ENCODE data around the gene FPGS. TPM values are rescaled to one million over a fixed set of nuclear protein-coding genes. Genes with fewer than 3 reads are reported as not detected.

Gene FPGS
- total and polyA plus RNA-seq, 2 donors (not counting 1 experiment from before 2014, with no cell fraction given), result 103 to 136 TPM

- ChIA-PET POLR2A (interaction anchor here (0.8 kb wide), 1 partner anchor 24 kb away, joined by 4 read pairs; no protein-coding TSS in a partner anchor), CTCF (interaction anchor here (0.7 kb wide), 1 partner anchor 9 kb away, joined by 3 read pairs; no protein-coding TSS in a partner anchor)
- Mint-ChIP-seq H3K27me3 (no peaks in the 10 kb centered on the region), H3K27ac (no peak overlapping the region), H3K9me3 (ENCODE audit: insufficient read depth) (no peaks in the 10 kb centered on the region), H3K4me3 (no peak overlapping the region), H3K4me1 (peaks cover 5% of the 10 kb centered on the region)
- intact Hi-C loops (cut with micrococcal nuclease), result no loop called here
- Histone ChIP-seq H4K20me1 (ENCODE audit: control insufficient read depth, insufficient read depth, low read length, poor library complexity, severe bottlenecking) (no peaks in the 10 kb centered on the region), H2AFZ (ENCODE audit: insufficient read depth, low read depth, low read length, poor library complexity, severe bottlenecking) (no peak overlapping the region), H3K27ac (ENCODE audit: low read length in 2 of 2) (no peak overlapping the region), H3K9me3 (ENCODE audit: control extremely low read depth in 1 of 3, control insufficient read depth in 2 of 3, insufficient read depth in 1 of 3, low read length in 2 of 3) (no peaks in the 10 kb centered on the region), H3K27me3 (replicated peaks in 1 of 4; ENCODE audit: control extremely low read depth in 1 of 4, control insufficient read depth in 3 of 4, insufficient read depth in 4 of 4, low read length in 3 of 4) (no peaks in the 10 kb centered on the region), H3K4me1 (ENCODE audit: control insufficient read depth in 2 of 2, insufficient read depth in 2 of 2, low read length in 2 of 2) (peaks cover 5 to 12% of the 10 kb centered on the region in 2 donors), H3K4me3 (ENCODE audit: control extremely low read depth in 1 of 5, extremely low read depth in 1 of 5, insufficient read depth in 1 of 5, low read depth in 2 of 5, low read length in 4 of 5) (no peak overlapping the region), H3K79me2 (ENCODE audit: control insufficient read depth, insufficient read depth, low read length) (peaks cover 4% of the 10 kb centered on the region), H3K9ac (ENCODE audit: low read length) (no peak overlapping the region), H3K4me2 (replicated peaks; ENCODE audit: low read depth, low read length, poor library complexity, severe bottlenecking) (no peak overlapping the region), H3K36me3 (replicated peaks in 1 of 2; ENCODE audit: control extremely low read depth in 1 of 2, control insufficient read depth in 1 of 2, extremely low read depth in 1 of 2, insufficient read depth in 2 of 2, low read length in 1 of 2) (peaks cover 0 to 2% of the 10 kb centered on the region in 2 experiments)
- 70% methylated on average over 3 of the region's 7 CpGs for WGBS (ENCODE audit: insufficient coverage)
- TF ChIP-seq EZH2 (IDR thresholded peaks at IDR 0.05; ENCODE audit: borderline replicate concordance, insufficient read depth, low read depth, low read length, poor library complexity, severe bottlenecking) (no peak), CTCF (IDR thresholded peaks at IDR 0.05) (no peak)
- no peak for ATAC-seq (ENCODE audit: low read depth)
- DNase-seq, result no peak
Observed at GRCh38 chr9:127832248-127832647, 29.6 kb downstream of the FPGS start.

- no peak overlapping the region for H3K27ac ChIP-seq (ENCODE audit: low read length in 2 of 2)
- peaks cover 4% of the 10 kb centered on the region for H3K79me2 ChIP-seq (ENCODE audit: control insufficient read depth, insufficient read depth, low read length)
- ATAC-seq (ENCODE audit: low read depth) (no peak), DNase-seq (no peak)
- H3K9ac ChIP-seq (ENCODE audit: low read length), result no peak overlapping the region
- no CpG with 5 or more reads among the region's 1 CpG for WGBS (ENCODE audit: insufficient coverage)
- Mint-ChIP-seq H3K4me1 (peaks cover 5% of the 10 kb centered on the region), H3K27ac (no peak overlapping the region), H3K4me3 (no peak overlapping the region), H3K27me3 (no peaks in the 10 kb centered on the region), H3K9me3 (ENCODE audit: insufficient read depth) (no peaks in the 10 kb centered on the region)
- H3K27me3 ChIP-seq (replicated peaks in 1 of 4; ENCODE audit: control extremely low read depth in 1 of 4, control insufficient read depth in 3 of 4, insufficient read depth in 4 of 4, low read length in 3 of 4), result no peaks in the 10 kb centered on the region
- H4K20me1 ChIP-seq (ENCODE audit: control insufficient read depth, insufficient read depth, low read length, poor library complexity, severe bottlenecking), result no peaks in the 10 kb centered on the region
- intact Hi-C loops (cut with micrococcal nuclease), result no loop called here
- TF ChIP-seq CTCF (IDR thresholded peaks at IDR 0.05) (no peak), EZH2 (IDR thresholded peaks at IDR 0.05; ENCODE audit: borderline replicate concordance, insufficient read depth, low read depth, low read length, poor library complexity, severe bottlenecking) (no peak)
- no peak overlapping the region for H3K4me3 ChIP-seq (ENCODE audit: control extremely low read depth in 1 of 5, extremely low read depth in 1 of 5, insufficient read depth in 1 of 5, low read depth in 2 of 5, low read length in 4 of 5)
- no peaks in the 10 kb centered on the region for H3K9me3 ChIP-seq (ENCODE audit: control extremely low read depth in 1 of 3, control insufficient read depth in 2 of 3, insufficient read depth in 1 of 3, low read length in 2 of 3)
- CTCF ChIA-PET, result interaction anchor here (1.0 to 1.4 kb wide), 2 partner anchors 10 to 99 kb away, joined by 3 read pairs; partner anchors contain the start of gene TOR2A
- peaks cover 5 to 12% of the 10 kb centered on the region in 2 donors for H3K4me1 ChIP-seq (ENCODE audit: control insufficient read depth in 2 of 2, insufficient read depth in 2 of 2, low read length in 2 of 2)
- POLR2A ChIA-PET, result interaction anchor here (0.7 kb wide), 2 partner anchors 22 to 82 kb away, joined by 6 to 8 read pairs; no protein-coding TSS in a partner anchor
- peaks cover 0 to 2% of the 10 kb centered on the region in 2 experiments for H3K36me3 ChIP-seq (replicated peaks in 1 of 2; ENCODE audit: control extremely low read depth in 1 of 2, control insufficient read depth in 1 of 2, extremely low read depth in 1 of 2, insufficient read depth in 2 of 2, low read length in 1 of 2)
- H3K4me2 ChIP-seq (replicated peaks; ENCODE audit: low read depth, low read length, poor library complexity, severe bottlenecking), result no peak overlapping the region
- H2AFZ ChIP-seq (ENCODE audit: insufficient read depth, low read depth, low read length, poor library complexity, severe bottlenecking), result no peak overlapping the region
Observed at GRCh38 chr9:127833555-127833954, 30.9 kb downstream of the FPGS start.

All from B cell (primary cell).